ENCODE data around the gene ITGB1BP1. TPM values are rescaled to one million over a fixed set of nuclear protein-coding genes. Genes with fewer than 3 reads are reported as not detected.

ITGB1BP1 gene
- total and polyA plus RNA-seq, 2 of the 13 experiments (the other 11 are each of a cell fraction or from before 2014, with no cell fraction given) = 106 to 108 TPM

- TF ChIP-seq ELF4 (CRISPR knock-in tag; IDR thresholded peaks at IDR 0.05; ENCODE audit: borderline replicate concordance) (peak; percentile 72; the same call in 1 of the 2 replicates), KDM5A (IDR thresholded peaks at IDR 0.05; ENCODE audit: borderline replicate concordance, low read length) (peak; percentile 95), ZC3H4 (CRISPR knock-in tag; IDR thresholded peaks at IDR 0.05; ENCODE audit: borderline replicate concordance) (no peak), ZNF776 (CRISPR knock-in tag; IDR thresholded peaks at IDR 0.05) (peak; percentile 53; the same call in 1 of the 2 replicates), ZNF747 (CRISPR knock-in tag; IDR thresholded peaks at IDR 0.05; ENCODE audit: borderline replicate concordance) (peak; percentile 54; the same call in 1 of the 2 replicates), SP1 (IDR thresholded peaks at IDR 0.05) (no peak), SP1 (CRISPR knock-in tag; IDR thresholded peaks at IDR 0.05) (peak; percentile 90), AHR (CRISPR knock-in tag; IDR thresholded peaks at IDR 0.05) (peak; percentile 70; the same call in 1 of the 2 replicates), RFX3 (CRISPR knock-in tag; IDR thresholded peaks at IDR 0.05) (no peak), GFI1 (CRISPR knock-in tag; IDR thresholded peaks at IDR 0.05; ENCODE audit: borderline replicate concordance) (peak; percentile 74; the same call in 1 of the 2 replicates), RERE (CRISPR knock-in tag; IDR thresholded peaks at IDR 0.05; ENCODE audit: low read depth) (0 out of 2 replicates have a peak, but pooled peaks have one; percentile 61), TCF7 (IDR thresholded peaks at IDR 0.05; ENCODE audit: low read depth) (no peak), FOXK2 (IDR thresholded peaks at IDR 0.05) (0 out of 2 replicates have a peak, but pooled peaks have one; percentile 35), ZBTB20 (CRISPR knock-in tag; IDR thresholded peaks at IDR 0.05; ENCODE audit: borderline replicate concordance, low read depth) (peak; percentile 51; the same call in 1 of the 2 replicates), SMC3 (IDR thresholded peaks at IDR 0.05; ENCODE audit: low read length) (no peak), ZNF614 (CRISPR knock-in tag; IDR thresholded peaks at IDR 0.05; ENCODE audit: borderline replicate concordance) (peak; percentile 26; the same call in 1 of the 2 replicates), HIC2 (CRISPR knock-in tag; IDR thresholded peaks at IDR 0.05; ENCODE audit: low read depth) (no peak; the same call in 1 of the 2 replicates), ZFP82 (CRISPR knock-in tag; IDR thresholded peaks at IDR 0.05; ENCODE audit: borderline replicate concordance) (peak; percentile 96; the same call in 1 of the 2 replicates), ZSCAN30 (CRISPR knock-in tag; IDR thresholded peaks at IDR 0.05) (peak; percentile 93; the same call in 1 of the 2 replicates), ATF6 (CRISPR knock-in tag; conservative IDR thresholded peaks at IDR 0.05) (no peak; the same call in 1 of the 2 replicates)
Measured at GRCh38 chr2:9423100-9423921, at the start of gene ITGB1BP1, which contains the start of gene CPSF3 (continued).

Data from HepG2 (cell line).